MM.1S (cell line): ENCODE results near the gene GRIA3.

Experiments used
- DNase-seq: peaks from one replicate; pipeline ENCODE4 v3.0.0-alpha.2; 2015
- H2AFZ ChIP-seq: fragments of 300-600 bp; sonication (generic); 2 replicates; pipeline ENCODE4 v1.6.0; 2016; ENCODE audit warnings: antibody characterized with exemption, low read length
- H3F3A ChIP-seq: fragments of 300-600 bp; sonication (generic); 2 replicates; pipeline ENCODE4 v1.6.1; 2016; ENCODE audit warnings: mild to moderate bottlenecking, antibody characterized with exemption, low read length, moderate library complexity, mixed read lengths; ENCODE audit not compliant: insufficient read depth
- H3K27ac ChIP-seq: fragments of 300-600 bp; sonication (generic); 2 replicates; pipeline ENCODE4 v1.5.1; 2016; ENCODE audit warnings: mild to moderate bottlenecking, low read length
- H3K27me3 ChIP-seq: fragments of 300-600 bp; sonication (generic); replicated peaks from 2 replicates; pipeline ENCODE4 v1.6.0; 2016; ENCODE audit warnings: low read length; ENCODE audit not compliant: insufficient read depth
- H3K36me3 ChIP-seq: fragments of 300-600 bp; sonication (generic); replicated peaks from 2 replicates; pipeline ENCODE4 v1.6.1; 2016; ENCODE audit warnings: mild to moderate bottlenecking, low read length, mixed read lengths; ENCODE audit not compliant: insufficient read depth
- H3K4me1 ChIP-seq: fragments of 300-600 bp; sonication (generic); 2 replicates; pipeline ENCODE4 v1.6.1; 2016; ENCODE audit warnings: low read length, mixed read lengths
- H3K4me2 ChIP-seq: fragments of 300-600 bp; sonication (generic); 2 replicates; pipeline ENCODE4 v1.6.0; 2016; ENCODE audit warnings: low read depth, low read length
- H3K4me3 ChIP-seq: fragments of 300-600 bp; sonication (generic); 2 replicates; pipeline ENCODE4 v1.5.1; 2016; ENCODE audit warnings: low read length, mixed read lengths
- H3K79me2 ChIP-seq: fragments of 300-600 bp; sonication (generic); 2 replicates; pipeline ENCODE4 v1.6.1; 2016; ENCODE audit warnings: mixed run types, low read length, mixed read lengths
- H3K9ac ChIP-seq: fragments of 300-600 bp; sonication (generic); 2 replicates; pipeline ENCODE4 v1.6.1; 2016; ENCODE audit warnings: low read length, mixed read lengths
- H3K9me2 ChIP-seq: fragments of 300-600 bp; sonication (generic); replicated peaks from 2 replicates; pipeline ENCODE4 v1.6.1; 2016; ENCODE audit warnings: mild to moderate bottlenecking, low read length, mixed read lengths; ENCODE audit not compliant: insufficient read depth
- H3K9me3 ChIP-seq: fragments of 300-600 bp; sonication (generic); replicated peaks from 2 replicates; pipeline ENCODE4 v1.6.1; 2016; ENCODE audit warnings: mild to moderate bottlenecking, low read length, mixed read lengths; ENCODE audit not compliant: insufficient read depth
- H4K20me1 ChIP-seq: fragments of 300-600 bp; sonication (generic); 2 replicates; pipeline ENCODE4 v1.6.1; 2016; ENCODE audit warnings: mild to moderate bottlenecking, low read length, moderate library complexity, mixed read lengths; ENCODE audit not compliant: insufficient read depth
- EZH2 ChIP-seq: fragments of 300-600 bp; sonication (generic); optimal IDR thresholded peaks from 2 replicates; pipeline ENCODE3; 2017; ENCODE audit warnings: low read depth, mild to moderate bottlenecking, antibody characterized with exemption, low read length, mixed read lengths
- EZH2phosphoT487 ChIP-seq: fragments of 300-600 bp; sonication (generic); IDR thresholded peaks from 2 replicates; pipeline ENCODE4 v1.6.1; 2018; ENCODE audit warnings: antibody characterized with exemption, low read length
- TF ChIP-seq, protein P1 (sequence below): fragments of 300-600 bp; sonication (generic); IDR thresholded peaks from 2 replicates; pipeline ENCODE4 v1.5.1; 2016; ENCODE audit warnings: antibody characterized with exemption, low read length, mixed read lengths

GRIA3 gene

DNA sequence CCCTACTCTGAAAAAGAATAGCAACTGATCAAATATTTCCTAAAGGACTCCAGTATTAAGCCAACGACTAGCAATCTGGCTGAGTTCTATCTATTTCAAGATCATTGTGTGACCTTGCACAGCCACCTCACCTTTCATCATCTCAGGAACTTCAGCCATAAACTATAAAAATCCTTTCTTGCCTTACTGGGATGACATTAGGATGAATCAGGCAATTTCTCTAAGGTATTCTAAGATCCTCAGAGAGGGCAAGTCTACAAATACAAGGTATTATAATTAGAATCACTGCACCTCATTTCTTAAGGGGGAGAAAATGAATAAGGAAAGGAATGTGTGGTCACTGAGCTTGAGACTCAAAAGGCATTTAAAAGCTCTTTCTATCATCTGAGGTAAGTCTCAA, 152.6 kb downstream of the GRIA3 start:
- no peaks in the 10 kb centered on the region for H3K4me1 ChIP-seq
- DNase-seq, result no peak
- no peaks in the 10 kb centered on the region for H3K79me2 ChIP-seq
- no peak overlapping the region for H2AFZ ChIP-seq
- H3K9me2 ChIP-seq, result no peaks in the 10 kb centered on the region
- H3K9me3 ChIP-seq, result no peaks in the 10 kb centered on the region
- TF ChIP-seq EZH2phosphoT487 (no peak), EZH2 (no peak)
- TF ChIP-seq, protein P1, sequence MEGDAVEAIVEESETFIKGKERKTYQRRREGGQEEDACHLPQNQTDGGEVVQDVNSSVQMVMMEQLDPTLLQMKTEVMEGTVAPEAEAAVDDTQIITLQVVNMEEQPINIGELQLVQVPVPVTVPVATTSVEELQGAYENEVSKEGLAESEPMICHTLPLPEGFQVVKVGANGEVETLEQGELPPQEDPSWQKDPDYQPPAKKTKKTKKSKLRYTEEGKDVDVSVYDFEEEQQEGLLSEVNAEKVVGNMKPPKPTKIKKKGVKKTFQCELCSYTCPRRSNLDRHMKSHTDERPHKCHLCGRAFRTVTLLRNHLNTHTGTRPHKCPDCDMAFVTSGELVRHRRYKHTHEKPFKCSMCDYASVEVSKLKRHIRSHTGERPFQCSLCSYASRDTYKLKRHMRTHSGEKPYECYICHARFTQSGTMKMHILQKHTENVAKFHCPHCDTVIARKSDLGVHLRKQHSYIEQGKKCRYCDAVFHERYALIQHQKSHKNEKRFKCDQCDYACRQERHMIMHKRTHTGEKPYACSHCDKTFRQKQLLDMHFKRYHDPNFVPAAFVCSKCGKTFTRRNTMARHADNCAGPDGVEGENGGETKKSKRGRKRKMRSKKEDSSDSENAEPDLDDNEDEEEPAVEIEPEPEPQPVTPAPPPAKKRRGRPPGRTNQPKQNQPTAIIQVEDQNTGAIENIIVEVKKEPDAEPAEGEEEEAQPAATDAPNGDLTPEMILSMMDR, result no peak
- H4K20me1 ChIP-seq, result no peaks in the 10 kb centered on the region
- no peak overlapping the region for H3K9ac ChIP-seq
- H3F3A ChIP-seq, result no peaks in the 10 kb centered on the region
- no peak overlapping the region for H3K27ac ChIP-seq
- H3K4me3 ChIP-seq, result no peak overlapping the region
- no peak overlapping the region for H3K4me2 ChIP-seq
- H3K36me3 ChIP-seq, result no peaks in the 10 kb centered on the region
- H3K27me3 ChIP-seq, result no peaks in the 10 kb centered on the region

DNA sequence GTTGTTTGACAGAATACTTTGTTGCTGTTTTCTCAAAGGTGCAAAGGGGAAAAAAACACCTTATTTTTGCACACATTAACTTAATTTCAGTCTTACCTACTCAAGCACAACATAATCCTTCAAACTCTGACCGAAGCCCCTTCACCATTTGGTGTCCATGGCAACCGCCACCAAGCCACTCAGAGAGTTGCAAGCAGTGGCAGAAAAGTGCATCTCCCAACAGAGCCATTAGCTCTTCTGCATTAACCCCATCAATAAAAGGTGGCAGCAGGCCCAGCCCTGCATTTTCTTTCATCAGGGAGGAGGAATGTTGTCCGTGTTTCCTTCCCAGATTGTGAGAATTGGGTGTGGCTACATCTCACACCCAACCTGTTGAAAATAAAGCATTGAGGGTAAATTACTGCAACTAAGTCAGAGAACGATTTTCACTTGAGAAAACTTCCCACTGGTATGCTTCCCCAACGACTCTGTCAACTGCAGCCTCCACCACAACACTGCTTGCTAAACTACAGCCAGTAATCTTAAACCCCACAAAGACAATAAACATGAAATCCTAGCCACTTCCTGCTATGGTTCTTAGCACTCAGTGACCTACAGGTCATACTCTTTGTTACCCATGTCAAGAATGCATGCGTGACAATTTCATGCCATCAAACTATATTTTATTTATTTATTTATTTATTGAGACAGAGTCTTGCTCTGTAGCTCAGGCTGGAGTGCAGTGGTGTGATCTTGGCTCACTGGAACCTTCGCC, 154.0 kb downstream of the GRIA3 start:
- H3K4me3 ChIP-seq, result no peak overlapping the region
- no peaks in the 10 kb centered on the region for H3F3A ChIP-seq
- no peaks in the 10 kb centered on the region for H3K27me3 ChIP-seq
- H3K27ac ChIP-seq, result no peak overlapping the region
- H3K79me2 ChIP-seq, result no peaks in the 10 kb centered on the region
- H4K20me1 ChIP-seq, result no peaks in the 10 kb centered on the region
- H3K4me1 ChIP-seq, result no peaks in the 10 kb centered on the region
- H3K9me3 ChIP-seq, result no peaks in the 10 kb centered on the region
- H3K4me2 ChIP-seq, result no peak overlapping the region
- TF ChIP-seq, protein P1, result no peak
- no peak for TF ChIP-seq EZH2phosphoT487
- no peak overlapping the region for H3K9ac ChIP-seq
- H2AFZ ChIP-seq, result no peak overlapping the region
- no peak for DNase-seq
- H3K36me3 ChIP-seq, result no peaks in the 10 kb centered on the region
- no peaks in the 10 kb centered on the region for H3K9me2 ChIP-seq

DNA sequence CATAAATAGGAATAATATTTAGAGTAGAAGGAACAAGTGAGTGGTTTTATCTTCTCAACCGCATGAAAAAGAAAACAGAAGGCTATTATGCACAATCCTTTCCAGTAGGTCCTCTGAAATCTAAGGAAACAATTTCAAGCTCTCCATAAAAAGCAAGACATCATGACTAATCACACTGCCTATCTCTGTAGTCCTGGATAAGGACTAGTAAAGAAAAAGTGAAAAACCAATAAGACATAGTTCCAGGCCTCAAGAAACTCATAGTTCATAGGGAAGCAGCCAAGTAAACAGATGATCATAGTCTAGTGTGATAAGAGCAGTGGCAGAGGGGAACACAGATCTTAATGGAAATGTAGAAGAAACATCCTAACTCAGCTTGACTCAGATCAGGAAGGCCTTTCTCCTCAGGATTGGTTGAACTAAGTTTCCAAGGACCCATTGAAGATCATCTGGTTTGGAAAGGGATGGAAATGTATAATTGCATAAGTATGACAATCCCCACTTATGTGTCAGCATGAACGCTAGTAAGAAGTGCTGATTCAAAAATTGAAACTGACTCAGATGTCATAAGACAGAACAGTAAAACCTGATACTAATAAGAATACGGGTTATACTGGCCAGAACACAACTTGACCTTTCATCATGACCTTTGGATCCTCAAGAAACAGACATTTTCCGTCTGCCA, 155.3 kb downstream of the GRIA3 start:
- Histone ChIP-seq H3K79me2 (no peaks in the 10 kb centered on the region), H3K9ac (no peak overlapping the region), H2AFZ (no peak overlapping the region), H3K9me2 (no peaks in the 10 kb centered on the region), H4K20me1 (no peaks in the 10 kb centered on the region), H3K36me3 (no peaks in the 10 kb centered on the region), H3K4me1 (no peaks in the 10 kb centered on the region), H3K4me2 (no peak overlapping the region), H3K4me3 (no peak overlapping the region), H3K27ac (no peak overlapping the region), H3K9me3 (no peaks in the 10 kb centered on the region), H3K27me3 (no peaks in the 10 kb centered on the region), H3F3A (no peaks in the 10 kb centered on the region)
- TF ChIP-seq, protein P1, result no peak
- no peak for DNase-seq
